AG20443 (cell line): Measurements from ENCODE around the gene PALM3.
"Not testable (repeated sequence)": the region's sequence is repeated elsewhere in the genome, so short reads cannot be mapped to it uniquely, and the experiment has no call there.

ENCODE experiments used
- DNase-seq: peaks from one replicate; pipeline ENCODE4 v3.0.0; 2012; ENCODE audit warnings: low spot score, mixed read lengths

PALM3 gene

DNA sequence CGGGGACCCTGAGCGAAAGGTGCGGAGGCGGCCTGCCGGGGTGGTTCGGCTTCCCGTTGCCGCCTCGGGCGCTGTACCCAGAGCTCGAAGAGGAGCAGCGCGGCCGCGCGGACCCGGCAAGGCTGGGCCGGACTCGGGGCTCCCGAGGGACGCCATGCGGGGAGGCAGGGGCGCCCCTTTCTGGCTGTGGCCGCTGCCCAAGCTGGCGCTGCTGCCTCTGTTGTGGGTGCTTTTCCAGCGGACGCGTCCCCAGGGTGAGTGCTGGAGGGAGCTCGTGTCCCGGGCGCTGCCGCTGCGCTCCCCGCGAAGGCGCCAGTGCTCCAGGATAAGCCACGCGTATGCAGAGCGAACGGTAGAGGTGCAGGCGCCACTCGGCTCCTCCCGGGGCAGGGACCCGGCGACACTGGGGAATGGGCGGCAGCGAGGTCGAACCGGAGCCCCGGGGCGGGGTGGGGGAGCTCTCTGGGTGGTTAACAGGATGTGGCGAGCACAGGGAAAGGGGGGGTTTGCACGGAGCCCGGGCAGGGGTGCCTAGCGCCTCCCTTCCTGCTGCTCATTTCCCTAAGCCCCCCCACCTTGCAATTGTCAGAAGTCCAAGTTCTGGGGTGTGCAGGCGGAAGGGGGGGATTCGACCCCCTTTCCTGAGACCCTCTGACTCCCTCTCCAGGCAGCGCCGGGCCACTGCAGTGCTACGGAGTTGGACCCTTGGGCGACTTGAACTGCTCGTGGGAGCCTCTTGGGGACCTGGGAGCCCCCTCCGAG, 30.0 kb downstream of the PALM3 start, which contains the start of gene IL27RA:
TSS of gene IL27RA (plus strand) at position 44 of the 762 bp plus-strand sequence. CDS start at position 155, 111 bp downstream.
- DNase-seq = peak; percentile 58

DNA sequence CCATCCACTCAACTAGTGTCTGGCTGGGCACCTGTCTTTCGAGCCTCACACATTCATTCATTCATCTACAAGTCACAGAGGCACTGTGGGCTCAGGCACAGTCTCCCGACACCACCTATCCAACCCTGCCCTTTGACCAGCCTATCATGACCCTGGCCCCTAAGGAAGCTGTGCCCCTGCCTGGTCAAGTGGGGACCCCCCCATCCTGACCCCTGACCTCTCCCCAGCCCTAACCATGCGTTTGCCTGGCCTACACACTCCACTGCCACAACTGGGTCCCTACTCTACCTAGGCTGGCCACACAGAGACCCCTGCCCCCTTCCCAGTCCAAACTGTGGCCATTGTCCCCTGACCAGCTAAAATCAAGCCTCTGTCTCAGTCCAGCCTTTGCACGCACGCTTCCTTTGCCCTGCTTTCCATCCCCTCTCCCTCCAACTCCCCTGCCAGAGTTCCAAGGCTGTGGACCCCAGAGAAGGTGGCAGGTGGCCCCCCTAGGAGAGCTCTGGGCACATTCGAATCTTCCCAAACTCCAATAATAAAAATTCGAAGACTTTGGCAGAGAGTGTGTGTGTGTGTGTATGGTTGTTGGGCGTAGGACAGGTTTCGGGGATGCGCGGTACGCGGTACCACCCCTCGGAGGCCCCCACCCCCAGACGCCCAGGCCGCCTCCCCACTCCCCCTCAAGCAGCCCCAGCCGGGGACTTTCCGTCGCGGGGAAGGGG, 30.7 kb downstream of the PALM3 start:
- DNase-seq = no peak

DNA sequence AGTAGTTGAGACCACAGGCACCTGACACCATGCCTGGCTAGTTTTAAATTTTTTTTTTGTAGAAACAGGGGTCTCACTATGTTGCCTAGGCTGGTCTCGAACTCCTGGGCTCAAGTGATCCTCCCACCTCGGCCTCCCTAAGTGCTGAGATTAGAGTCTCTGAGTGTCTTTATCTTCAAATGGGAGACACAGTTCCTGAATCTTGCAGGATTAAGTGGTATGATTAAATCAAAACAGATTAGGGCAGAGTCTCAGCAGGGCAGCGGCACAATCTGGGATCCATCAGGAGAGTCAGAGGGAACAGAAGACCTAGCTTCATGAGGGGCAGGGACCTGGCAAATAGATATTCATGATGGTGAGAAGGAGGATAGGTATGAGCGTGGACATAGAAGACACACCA, 33.0 kb downstream of the PALM3 start:
- no peak for DNase-seq

DNA sequence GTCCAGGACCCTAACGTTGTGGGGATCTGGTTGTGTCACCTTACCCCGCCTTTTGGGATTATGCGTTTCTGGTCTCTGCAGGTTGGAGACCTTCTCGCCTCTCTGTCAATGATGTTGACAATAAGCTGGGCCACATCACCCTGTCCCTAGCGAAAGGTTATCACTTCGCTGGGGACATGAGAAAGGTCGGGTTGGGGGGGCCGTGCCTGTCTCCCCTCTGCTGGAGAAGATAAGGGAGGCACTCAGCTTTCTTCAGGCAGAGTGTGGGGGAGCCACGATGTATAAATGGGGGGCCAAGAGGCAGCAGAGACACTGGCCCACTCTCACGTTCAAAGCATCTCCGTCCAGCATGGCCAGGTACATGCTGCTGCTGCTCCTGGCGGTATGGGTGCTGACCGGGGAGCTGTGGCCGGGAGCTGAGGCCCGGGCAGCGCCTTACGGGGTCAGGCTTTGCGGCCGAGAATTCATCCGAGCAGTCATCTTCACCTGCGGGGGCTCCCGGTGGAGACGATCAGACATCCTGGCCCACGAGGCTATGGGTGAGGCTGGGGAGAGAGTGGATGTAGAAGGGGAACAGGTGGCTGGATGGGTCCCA, 33.9 kb downstream of the PALM3 start, which contains the start of gene RLN3:
TSS of gene RLN3 (plus strand) at position 293 of the 595 bp plus-strand sequence. CDS start at position 350, 57 bp downstream.
- no peak for DNase-seq

DNA sequence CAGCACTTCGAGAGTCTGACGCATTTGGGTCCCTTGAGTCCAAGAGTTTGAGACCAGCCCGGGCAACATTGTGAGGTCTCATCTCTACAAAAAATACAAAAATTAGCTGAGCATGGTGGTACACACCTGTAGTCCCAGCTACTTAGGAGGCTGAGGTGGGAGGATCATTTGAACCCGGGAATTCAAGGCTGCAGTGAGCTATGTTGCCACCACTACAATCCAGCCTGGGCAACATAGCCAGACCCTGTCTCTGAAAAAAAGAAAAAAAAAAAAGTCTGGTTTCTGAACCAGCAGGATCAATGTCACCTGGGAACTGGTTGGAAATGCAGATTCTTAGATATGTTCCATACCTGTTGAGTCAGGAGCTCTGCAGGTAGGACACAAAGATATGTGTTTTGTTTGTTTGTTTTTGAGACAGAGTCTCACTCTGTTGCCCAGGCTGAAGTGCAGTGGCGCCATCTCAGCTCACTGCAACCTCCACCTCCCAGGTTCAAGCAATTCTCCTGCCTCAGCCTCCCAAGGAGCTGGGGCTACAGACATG, 35.2 kb downstream of the PALM3 start:
- not testable (repeated sequence) for DNase-seq

DNA sequence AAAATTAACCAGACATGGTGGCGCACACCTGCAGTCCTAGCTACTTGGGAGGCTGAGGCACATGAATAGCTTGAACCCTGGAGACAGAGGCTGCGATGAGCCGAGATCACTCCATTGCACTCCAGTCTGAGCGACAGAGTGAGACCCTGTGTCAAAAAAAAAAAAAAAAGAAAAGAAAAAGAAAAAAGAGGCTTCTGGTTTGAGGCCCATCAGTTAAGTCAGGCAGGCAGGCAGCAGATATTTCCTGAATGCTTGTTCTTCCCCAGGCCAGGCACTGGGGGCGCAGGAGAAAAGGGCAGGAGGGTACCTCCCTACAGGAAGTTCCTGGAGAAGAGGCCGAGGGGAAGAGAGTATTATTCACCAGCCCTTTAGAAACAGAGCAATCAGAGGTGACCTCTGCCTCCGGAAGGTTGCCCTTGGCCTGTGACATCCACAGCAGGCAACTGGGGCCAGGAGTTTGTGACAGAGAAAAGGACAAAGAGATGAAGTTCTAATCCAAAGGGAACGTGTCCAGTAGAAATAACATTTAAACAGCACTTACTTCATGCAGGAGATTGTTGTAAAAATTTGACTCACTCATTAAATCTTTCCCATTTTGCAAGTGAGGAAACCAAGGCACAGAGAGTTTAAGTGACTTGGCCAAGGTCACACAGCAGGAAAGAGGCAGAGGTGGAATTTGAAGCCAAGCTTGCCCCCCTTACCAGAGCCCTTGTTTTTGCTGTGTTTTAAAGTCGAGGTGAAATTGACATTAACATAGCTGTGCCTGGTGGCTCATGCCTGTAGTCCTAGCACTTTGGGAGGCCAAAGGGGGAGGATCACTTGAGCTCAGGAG, 38.3 kb downstream of the PALM3 start:
- DNase-seq = peak; percentile 70

DNA sequence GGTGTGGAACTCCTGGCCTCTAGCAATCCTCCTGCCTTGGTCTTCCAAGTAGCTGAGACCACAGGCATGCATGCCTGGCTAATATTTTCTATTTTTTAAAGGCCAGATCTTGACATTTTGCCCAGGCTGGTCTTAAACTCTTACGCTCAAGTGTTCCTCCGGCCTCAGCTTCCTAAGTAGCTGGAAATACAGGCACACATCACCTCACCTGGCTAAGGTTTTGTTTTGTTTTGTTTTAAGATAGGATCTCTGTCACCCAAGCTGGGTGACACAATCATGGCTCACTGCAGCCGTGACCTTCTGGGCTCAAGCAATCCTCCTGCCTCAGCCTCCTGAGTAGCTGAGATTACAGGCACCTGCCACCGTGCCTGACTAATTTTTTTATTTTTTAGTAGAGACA, 39.4 kb downstream of the PALM3 start:
- DNase-seq = no peak

DNA sequence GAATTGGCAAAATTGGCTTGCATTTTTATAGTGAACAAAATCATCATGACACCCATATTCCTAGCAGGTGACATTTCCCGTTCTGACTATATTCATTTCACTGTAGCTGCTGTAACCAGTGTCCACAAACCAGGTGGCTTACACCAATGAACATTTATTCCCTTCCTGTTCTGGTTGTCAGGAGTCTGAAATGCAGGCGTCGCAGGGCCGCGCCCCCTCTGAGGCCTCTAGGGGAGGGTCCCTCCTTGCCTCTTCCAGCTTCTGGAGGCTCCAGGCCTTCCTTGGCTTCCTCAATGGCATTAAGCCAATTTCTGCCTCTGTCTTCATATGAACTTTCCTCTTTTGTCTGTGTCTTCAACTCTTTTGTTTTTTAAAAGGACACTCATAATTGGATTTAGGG, 40.4 kb downstream of the PALM3 start:
- no peak for DNase-seq

DNA sequence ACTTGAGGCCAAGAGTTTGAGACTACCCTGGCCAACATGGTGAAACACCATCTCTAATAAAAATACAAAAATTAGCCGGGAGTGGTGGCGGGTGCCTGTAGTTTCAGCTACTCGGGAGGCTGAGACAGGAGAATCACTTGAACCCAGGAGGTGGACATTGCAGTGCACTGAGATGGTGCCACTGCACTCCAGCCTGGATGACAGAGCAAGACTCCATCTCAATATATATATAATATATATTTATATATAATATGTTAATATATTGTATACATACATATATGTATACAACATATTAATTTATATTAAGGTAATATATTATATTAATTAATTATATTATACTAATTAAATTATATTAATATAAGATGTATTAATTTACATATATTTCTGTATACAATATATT, 42.1 kb downstream of the PALM3 start:
- DNase-seq = not testable (repeated sequence)

DNA sequence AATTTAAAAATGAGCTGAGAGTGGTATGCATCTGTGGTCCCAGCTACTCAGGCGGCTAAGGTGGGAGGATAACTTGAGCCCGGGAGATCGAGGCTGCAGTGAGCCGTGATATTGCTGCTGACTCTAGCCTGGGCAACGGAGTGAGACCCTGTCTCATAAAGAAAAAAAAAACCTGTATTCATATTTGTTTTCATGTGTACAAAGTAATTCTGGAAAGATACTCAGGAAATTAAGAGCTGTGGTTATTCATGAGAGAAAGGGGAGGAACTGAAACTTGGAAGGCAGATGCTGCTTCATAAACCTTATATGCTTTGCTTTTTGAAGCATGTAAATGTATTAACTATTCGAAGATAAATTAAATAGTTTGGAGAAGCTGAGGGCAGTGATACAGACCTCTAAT, 42.8 kb downstream of the PALM3 start:
- no peak for DNase-seq

DNA sequence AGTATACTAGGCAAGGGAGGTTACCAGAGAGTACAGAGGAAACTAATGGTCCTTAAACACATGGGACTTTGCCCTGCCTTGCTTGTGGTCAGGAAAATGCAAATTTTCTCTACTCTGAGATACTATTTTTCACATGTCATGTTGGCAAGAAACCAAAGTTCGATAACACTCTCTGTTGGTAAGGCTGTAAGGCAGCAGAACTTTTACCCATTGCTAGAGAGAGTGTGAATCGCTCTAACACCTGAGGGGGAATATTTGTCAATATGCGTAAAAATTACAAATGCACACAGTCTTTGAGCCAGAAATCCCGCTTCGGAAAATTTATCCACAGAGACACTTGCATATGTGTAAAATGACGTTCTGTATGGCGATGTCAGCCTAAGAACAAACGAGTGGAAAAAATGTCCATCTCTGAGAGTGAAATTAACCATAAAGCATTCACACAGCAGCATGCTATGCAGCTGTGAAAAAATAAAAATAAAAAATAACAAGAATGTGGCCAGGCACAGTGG, 46.3 kb downstream of the PALM3 start:
- DNase-seq = no peak

DNA sequence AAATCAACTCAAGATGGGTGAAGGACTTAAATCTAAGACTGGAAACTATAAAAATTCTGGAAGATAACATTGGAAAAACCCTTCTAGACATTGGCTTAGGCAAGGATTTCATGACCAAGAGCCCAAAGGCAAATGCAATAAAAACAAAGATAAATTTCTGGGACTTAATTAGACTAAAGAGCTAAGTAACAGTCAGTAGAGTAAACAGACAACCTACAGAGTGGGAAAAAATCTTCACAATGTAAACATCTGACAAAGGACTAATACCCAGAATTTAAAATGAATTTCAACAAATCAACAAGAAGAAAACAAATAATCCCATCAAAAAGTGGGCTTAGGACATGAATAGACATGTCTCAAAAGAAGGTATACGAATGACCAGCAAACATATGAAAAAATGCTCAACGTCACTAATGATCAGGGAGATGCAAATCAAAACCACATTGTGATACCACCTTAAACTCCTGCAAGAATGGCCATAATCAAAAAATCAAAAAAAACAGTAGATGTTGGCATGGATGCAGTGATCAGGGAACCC, 49.4 kb downstream of the PALM3 start:
- no peak for DNase-seq

DNA sequence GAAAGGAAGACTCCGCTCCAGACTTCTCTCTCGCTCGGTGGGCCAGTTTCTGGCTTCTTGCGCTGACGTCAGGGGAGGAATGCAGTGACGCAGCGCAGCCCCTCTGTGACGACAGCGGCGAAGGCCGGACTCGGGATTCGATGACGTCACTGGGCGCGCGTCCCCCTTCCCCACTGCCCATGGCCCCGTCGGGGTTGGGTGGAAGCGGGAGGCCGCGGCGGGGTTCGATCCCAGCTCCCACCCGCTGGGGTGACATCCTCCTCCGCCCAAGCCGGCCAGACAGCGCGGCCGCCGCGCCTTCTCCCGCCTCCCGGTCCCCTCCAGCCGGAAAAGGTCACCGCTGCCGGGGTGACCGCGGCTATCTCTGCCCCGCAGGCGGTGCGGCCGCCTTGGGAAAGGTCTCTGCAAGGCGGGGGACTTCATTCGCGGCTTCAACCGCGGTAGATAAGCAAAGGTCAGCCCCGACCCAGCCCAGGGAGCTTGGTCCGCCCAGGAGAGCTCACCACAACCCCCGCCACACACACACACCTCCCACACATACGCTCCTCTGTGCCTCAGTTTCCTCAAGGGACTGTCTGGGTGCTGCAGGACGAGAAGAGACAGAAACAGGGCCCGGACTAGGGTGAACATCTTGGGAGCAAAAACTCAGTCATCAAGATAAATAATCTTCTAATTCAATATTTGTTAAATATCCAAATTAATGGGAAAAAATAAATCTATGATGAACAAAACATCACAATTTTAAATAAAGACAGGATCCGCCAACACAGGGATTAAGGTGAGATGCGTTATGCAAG, 54.9 kb downstream of the PALM3 start:
- DNase-seq = peak; percentile 83

DNA sequence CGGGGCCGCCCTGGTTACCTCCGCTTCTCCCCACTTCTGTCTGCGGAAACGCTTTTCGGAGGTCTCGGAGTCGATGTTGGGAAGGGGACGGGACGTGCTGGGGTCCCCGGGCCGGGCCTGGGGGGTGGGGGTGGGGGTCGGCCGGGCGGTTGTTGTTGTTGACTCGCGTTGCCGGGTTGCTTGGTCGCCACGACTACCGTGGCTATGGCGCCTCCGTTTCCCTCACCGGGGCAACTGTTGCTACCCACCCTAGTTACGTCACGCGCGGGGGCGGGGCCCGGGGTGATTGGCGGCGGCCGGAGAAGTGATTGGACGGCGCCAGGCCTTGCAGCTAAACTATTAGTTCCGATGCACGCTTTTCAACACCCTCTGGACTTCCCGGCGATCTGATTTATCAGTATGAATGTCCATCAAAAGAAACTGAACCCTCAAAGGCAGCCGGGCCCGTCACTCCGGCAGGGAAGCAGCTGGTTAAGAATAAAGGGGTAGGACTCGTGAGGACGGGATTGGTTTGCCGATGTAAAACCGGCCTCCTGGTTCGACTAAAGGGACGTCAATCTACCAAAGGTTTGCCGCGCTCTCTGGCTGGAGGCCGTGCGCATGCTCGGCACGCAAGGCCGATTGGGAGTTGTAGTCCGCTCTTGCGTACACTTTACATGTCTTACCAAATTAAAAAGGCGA, 55.7 kb downstream of the PALM3 start, which contains the start of gene RFX1:
TSS of gene RFX1 (minus strand) at position 236 of the 681 bp plus-strand sequence. CDS start 12,477 bp downstream, outside the sequence.
- peak; percentile 94 for DNase-seq

DNA sequence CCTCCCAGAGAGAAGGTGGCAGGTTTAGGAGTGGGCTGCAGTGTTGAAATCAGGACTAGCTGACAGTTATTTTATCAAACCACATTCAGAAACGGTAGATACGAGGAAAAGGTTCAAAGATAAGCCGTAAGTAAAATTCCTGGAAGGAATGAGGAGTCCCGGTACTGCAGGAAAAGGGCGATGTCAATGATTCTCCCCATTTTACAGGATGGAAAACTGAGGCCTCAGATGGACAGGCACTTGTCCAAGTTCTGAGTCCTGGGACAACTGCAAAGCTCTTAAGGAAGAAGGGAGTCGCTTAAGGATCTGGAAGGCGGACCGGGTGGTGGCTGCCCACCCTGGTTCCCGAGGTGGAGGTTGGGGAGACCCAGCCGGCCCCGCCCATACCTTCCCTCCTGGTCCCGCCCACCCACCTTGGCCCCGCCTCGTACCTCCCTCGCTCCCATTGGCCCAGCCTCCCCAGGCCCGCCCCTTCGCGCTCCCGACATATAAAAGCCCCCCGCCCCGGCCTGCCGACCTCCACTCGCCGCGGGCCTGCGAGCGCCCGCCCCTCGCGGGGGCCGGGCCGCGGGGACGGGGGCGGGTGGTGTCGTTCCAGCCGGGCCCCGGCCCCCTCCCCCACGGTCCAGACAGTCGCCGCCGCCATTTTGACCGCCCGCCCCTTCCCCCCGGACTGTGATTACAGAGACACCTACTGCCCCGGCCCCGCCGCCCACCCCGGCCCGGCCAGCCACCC, 56.4 kb downstream of the PALM3 start:
- DNase-seq = peak; percentile 89

DNA sequence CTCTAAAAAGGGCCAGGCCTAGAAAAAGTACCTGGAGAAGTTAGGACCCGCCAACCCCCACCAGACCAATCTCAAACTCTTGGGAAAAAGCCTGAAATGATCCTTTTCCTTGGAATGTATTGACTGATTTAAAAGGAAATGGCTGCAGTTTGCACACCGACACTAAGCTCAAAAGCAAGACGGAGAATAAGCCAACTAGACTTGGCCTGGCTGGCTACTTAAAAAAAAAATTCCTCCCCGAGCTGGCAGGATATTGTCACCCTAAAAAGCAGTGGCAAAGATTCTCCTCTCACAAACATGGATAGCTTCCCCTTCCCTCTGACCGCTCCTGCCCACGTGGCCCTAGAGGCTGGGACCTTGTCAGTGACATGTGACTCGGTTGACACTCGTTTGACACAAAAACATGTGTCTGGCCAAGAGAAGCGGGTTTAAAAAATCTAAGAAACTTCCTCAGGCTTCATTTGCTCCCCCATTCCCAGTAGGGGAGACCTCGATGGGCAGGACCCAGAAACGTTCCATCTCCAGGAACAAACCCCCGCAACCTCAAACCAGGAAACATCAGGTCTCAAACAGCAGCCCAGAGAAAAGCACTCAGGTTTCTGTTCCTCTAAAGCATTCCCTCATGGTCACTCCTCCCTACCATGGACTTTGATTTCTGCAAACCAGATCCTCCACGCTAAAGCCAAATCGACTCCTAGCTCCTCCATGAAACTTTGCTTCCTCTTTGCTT, 57.1 kb downstream of the PALM3 start:
- peak; percentile 34 for DNase-seq
